OCI-LY1 (cell line): ENCODE data around the gene GRM7.

Experiments
- CTCF ChIP-seq: fragments of 200-600 bp; sonication (generic), shearing (Covaris generic); IDR thresholded peaks from 2 replicates; pipeline ENCODE4 v1.5.1; 2017; ENCODE audit warnings: mild to moderate bottlenecking, antibody characterized with exemption, low read length, moderate library complexity, mixed read lengths
- EZH2 ChIP-seq: fragments of 200-600 bp; sonication (generic), shearing (Covaris generic); IDR thresholded peaks from 2 replicates; pipeline ENCODE4 v1.8.0; 2017; ENCODE audit warnings: borderline replicate concordance, mixed run types, mild to moderate bottlenecking, antibody characterized with exemption, low read length, moderate library complexity, mixed read lengths

GRCh38 chr3:7423036-7423435 is 562.1 kb downstream of the GRM7 start:
- no peak for TF ChIP-seq EZH2
- no peak for TF ChIP-seq CTCF
